Measurements from ENCODE around the gene TULP1. TPM values are rescaled to one million over a fixed set of nuclear protein-coding genes. Genes with fewer than 3 reads are reported as not detected.

TULP1 gene
- total and polyA plus RNA-seq, 2 experiments from 2014 or later: not detected

GRCh38 chr6:35471836-35472345 lies 40.8 kb downstream of the TULP1 start:
- H3K4me3 ChIP-seq: peak overlapping the region; percentile 16; the same call in 1 of the 2 replicates
- peak overlapping the region; percentile 96 for H3K9ac ChIP-seq
- in situ Hi-C loops (cut with MboI): no loop called here
- H3K36me3 ChIP-seq (ENCODE audit: low read depth): peaks cover 38% of the 10 kb centered on the region
- no peaks in the 10 kb centered on the region for H3K9me3 ChIP-seq (ENCODE audit: low read depth)
- TF ChIP-seq EZH2phosphoT487 (IDR thresholded peaks at IDR 0.05; ENCODE audit: insufficient read depth, low read depth): no peak
- no peaks in the 10 kb centered on the region for H3K27me3 ChIP-seq (replicated peaks; ENCODE audit: insufficient read depth)
- H3F3A ChIP-seq (ENCODE audit: insufficient read depth): peaks cover 57% of the 10 kb centered on the region
- H2AFZ ChIP-seq: no peak overlapping the region
- peaks cover 21% of the 10 kb centered on the region for H3K4me1 ChIP-seq (ENCODE audit: insufficient read depth)
- H4K20me1 ChIP-seq (ENCODE audit: insufficient read depth): peaks cover 19% of the 10 kb centered on the region
- WGBS, 2 experiments (ENCODE audit: low coverage in 1 of 2, low lambda C conversion rate in 2 of 2, missing lambda C conversion rate in 2 of 2): 56 to 60% methylated on average over 8 of the region's 8 CpGs
- H3K4me2 ChIP-seq (ENCODE audit: unreplicated experiment): peak overlapping the region; percentile 98
- DNase-seq: no peak
- H3K27ac ChIP-seq: peak overlapping the region; percentile 51
- H3K9me2 ChIP-seq (ENCODE audit: insufficient read depth): no peaks in the 10 kb centered on the region
- peaks cover 40% of the 10 kb centered on the region for H3K79me2 ChIP-seq (ENCODE audit: insufficient read depth)

GRCh38 chr6:35470663-35471120 lies 42.0 kb downstream of the TULP1 start:
- Histone ChIP-seq H3K9me2 (ENCODE audit: insufficient read depth) (no peaks in the 10 kb centered on the region), H4K20me1 (ENCODE audit: insufficient read depth) (peaks cover 19% of the 10 kb centered on the region), H3K4me3 (peak overlapping the region; percentile 88), H3K27ac (peak overlapping the region; percentile 3; the same call in 1 of the 2 replicates), H3K4me2 (ENCODE audit: unreplicated experiment) (peak overlapping the region; percentile 98), H3K27me3 (replicated peaks; ENCODE audit: insufficient read depth) (no peaks in the 10 kb centered on the region), H2AFZ (no peak overlapping the region), H3K9ac (peak overlapping the region; percentile 96), H3K36me3 (ENCODE audit: low read depth) (peaks cover 38% of the 10 kb centered on the region), H3K9me3 (ENCODE audit: low read depth) (no peaks in the 10 kb centered on the region), H3F3A (ENCODE audit: insufficient read depth) (peaks cover 48% of the 10 kb centered on the region), H3K4me1 (ENCODE audit: insufficient read depth) (peaks cover 21% of the 10 kb centered on the region), H3K79me2 (ENCODE audit: insufficient read depth) (peaks cover 40% of the 10 kb centered on the region)
- TF ChIP-seq EZH2 (IDR thresholded peaks at IDR 0.05; ENCODE audit: insufficient read depth, poor library complexity, severe bottlenecking): no peak
- TF ChIP-seq EZH2phosphoT487 (IDR thresholded peaks at IDR 0.05; ENCODE audit: insufficient read depth, low read depth): no peak
- 77 to 81% methylated on average over 3 of the region's 3 CpGs for WGBS, 2 experiments (ENCODE audit: low coverage in 1 of 2, low lambda C conversion rate in 2 of 2, missing lambda C conversion rate in 2 of 2)
- peak; percentile 20 for DNase-seq
- in situ Hi-C loops (cut with MboI): no loop called here

- H3K4me3 ChIP-seq: peak overlapping the region; percentile 88
- peaks cover 19% of the 10 kb centered on the region for H4K20me1 ChIP-seq (ENCODE audit: insufficient read depth)
- peak; percentile 42 for DNase-seq
- H3K4me1 ChIP-seq (ENCODE audit: insufficient read depth): peaks cover 21% of the 10 kb centered on the region
- H3K27ac ChIP-seq: peak overlapping the region; percentile 88
- H3K9me3 ChIP-seq (ENCODE audit: low read depth): no peaks in the 10 kb centered on the region
- H3K9ac ChIP-seq: peak overlapping the region; percentile 96
- TF ChIP-seq EZH2phosphoT487 (IDR thresholded peaks at IDR 0.05; ENCODE audit: insufficient read depth, low read depth): no peak
- TF ChIP-seq EZH2 (IDR thresholded peaks at IDR 0.05; ENCODE audit: insufficient read depth, poor library complexity, severe bottlenecking): no peak
- peak overlapping the region; percentile 98 for H3K4me2 ChIP-seq (ENCODE audit: unreplicated experiment)
- 49 to 53% methylated on average over 18 of the region's 18 CpGs for WGBS, 2 experiments (ENCODE audit: low coverage in 1 of 2, low lambda C conversion rate in 2 of 2, missing lambda C conversion rate in 2 of 2)
- no peak overlapping the region for H2AFZ ChIP-seq
- H3F3A ChIP-seq (ENCODE audit: insufficient read depth): peaks cover 48% of the 10 kb centered on the region
- in situ Hi-C loops (cut with MboI): no loop called here
- H3K36me3 ChIP-seq (ENCODE audit: low read depth): peaks cover 38% of the 10 kb centered on the region
- peaks cover 40% of the 10 kb centered on the region for H3K79me2 ChIP-seq (ENCODE audit: insufficient read depth)
- no peaks in the 10 kb centered on the region for H3K27me3 ChIP-seq (replicated peaks; ENCODE audit: insufficient read depth)
- no peaks in the 10 kb centered on the region for H3K9me2 ChIP-seq (ENCODE audit: insufficient read depth)
These were observed 42.7 kb downstream of the TULP1 start for GRCh38 chr6:35469751-35470662.

- H4K20me1 ChIP-seq (ENCODE audit: insufficient read depth): peaks cover 19% of the 10 kb centered on the region
- peaks cover 21% of the 10 kb centered on the region for H3K4me1 ChIP-seq (ENCODE audit: insufficient read depth)
- H2AFZ ChIP-seq: no peak overlapping the region
- TF ChIP-seq EZH2 (IDR thresholded peaks at IDR 0.05; ENCODE audit: insufficient read depth, poor library complexity, severe bottlenecking) (no peak), EZH2phosphoT487 (IDR thresholded peaks at IDR 0.05; ENCODE audit: insufficient read depth, low read depth) (no peak)
- H3K36me3 ChIP-seq (ENCODE audit: low read depth): peaks cover 38% of the 10 kb centered on the region
- DNase-seq: peak; percentile 50
- peak overlapping the region; percentile 98 for H3K4me2 ChIP-seq (ENCODE audit: unreplicated experiment)
- H3K4me3 ChIP-seq: peak overlapping the region; percentile 88
- H3K79me2 ChIP-seq (ENCODE audit: insufficient read depth): peaks cover 40% of the 10 kb centered on the region
- no peaks in the 10 kb centered on the region for H3K9me3 ChIP-seq (ENCODE audit: low read depth)
- WGBS, 2 experiments (ENCODE audit: low coverage in 1 of 2, low lambda C conversion rate in 2 of 2, missing lambda C conversion rate in 2 of 2): 2 to 5% methylated on average over 32 to 35 of the region's 37 CpGs
- peak overlapping the region; percentile 88 for H3K27ac ChIP-seq
- H3K9ac ChIP-seq: peak overlapping the region; percentile 96
- H3K9me2 ChIP-seq (ENCODE audit: insufficient read depth): no peaks in the 10 kb centered on the region
- H3F3A ChIP-seq (ENCODE audit: insufficient read depth): peaks cover 48% of the 10 kb centered on the region
- H3K27me3 ChIP-seq (replicated peaks; ENCODE audit: insufficient read depth): no peaks in the 10 kb centered on the region
- in situ Hi-C loops (cut with MboI): no loop called here
These were observed 43.5 kb downstream of the TULP1 start for GRCh38 chr6:35468980-35469750.
